HepG2 (cell line): ENCODE data around the gene ARHGAP19. TPM values are rescaled to one million over a fixed set of nuclear protein-coding genes. Genes with fewer than 3 reads are reported as not detected.

Source experiments
- ADNP ChIP-seq: sonication (generic); formaldehyde crosslinking; IDR thresholded peaks from 2 replicates; pipeline ENCODE4 v1.4.0; 2020; ENCODE audit warnings: missing genetic modification reagents
- CHD2 ChIP-seq: IDR thresholded peaks from 2 replicates; pipeline ENCODE4 v1.6.1; 2011; ENCODE audit warnings: low read depth, low read length, improper control_type of control experiment
- GTF3A ChIP-seq: sonication (generic); formaldehyde crosslinking; conservative IDR thresholded peaks from 2 replicates; pipeline ENCODE4 v1.4.0; 2020; ENCODE audit warnings: mild to moderate bottlenecking, missing genetic modification reagents
- HDAC1 ChIP-seq: sonication (generic); formaldehyde crosslinking; IDR thresholded peaks from 2 replicates; pipeline ENCODE4 v1.5.1; 2020; ENCODE audit warnings: mild to moderate bottlenecking, missing genetic modification reagents
- NR2F1 ChIP-seq, 2 experiments: fragments of 450-650 bp in 1 of 2; formaldehyde crosslinking in 1 of 2; IDR thresholded peaks; 2 replicates each; pipeline versions ENCODE4 v1.5.0 to v1.6.1; 2016 to 2020; ENCODE audit warnings: mild to moderate bottlenecking in 1 of 2, missing compliant biosample characterization in 1 of 2, missing genetic modification reagents in 1 of 2, moderate library complexity in 1 of 2
- REPIN1 ChIP-seq: sonication (generic); formaldehyde crosslinking; IDR thresholded peaks from 2 replicates; pipeline ENCODE4 v1.8.0; 2022; ENCODE audit warnings: missing genetic modification reagents, low read depth, mild to moderate bottlenecking, borderline replicate concordance
- ZBTB8A ChIP-seq: sonication (generic); formaldehyde crosslinking; IDR thresholded peaks from 2 replicates; pipeline ENCODE4 v1.4.0; 2020; ENCODE audit warnings: mild to moderate bottlenecking, low read depth, missing genetic modification reagents, borderline replicate concordance
- ZIK1 ChIP-seq: sonication (generic); formaldehyde crosslinking; IDR thresholded peaks from 2 replicates; pipeline ENCODE4 v1.5.0; 2020; ENCODE audit warnings: mild to moderate bottlenecking, low read depth, missing genetic modification reagents, borderline replicate concordance
- ZNF501 ChIP-seq: sonication (generic); formaldehyde crosslinking; IDR thresholded peaks from 2 replicates; pipeline ENCODE4 v1.5.1; 2020; ENCODE audit warnings: mild to moderate bottlenecking, moderate library complexity, missing genetic modification reagents
- ZNF549 ChIP-seq: sonication (generic); formaldehyde crosslinking; IDR thresholded peaks from 2 replicates; pipeline ENCODE4 v1.5.0; 2020; ENCODE audit warnings: missing genetic modification reagents
- ZNF737 ChIP-seq: sonication (generic); formaldehyde crosslinking; IDR thresholded peaks from 2 replicates; pipeline ENCODE4 v1.5.0; 2020; ENCODE audit warnings: missing genetic modification reagents, mild to moderate bottlenecking, borderline replicate concordance
- polyA plus RNA-seq, 8 experiments: library from polyadenylated mRNA; depleted of rRNA in 3 of 8; stranded (reverse) in 7 of 8; unstranded in 1 of 8; fragments of >200 nt; fragmentation: Illumina TruSeq in 4 of 8; extraction: Trizol in 4 of 8; gene quantifications; 2 replicates each; pipeline versions ENCODE4 v1.2.1 to v1.2.3, GENCODE V29; 2011 to 2016; ENCODE audit warnings: low read depth in 4 of 8, missing spikeins in 1 of 8, mixed read lengths in 1 of 8; ENCODE audit not compliant: insufficient read depth in 1 of 8
- total RNA-seq, 5 experiments: library from RNA; depleted of rRNA; stranded (reverse); fragments of >200 nt; fragmentation: Illumina TruSeq; extraction: Trizol; gene quantifications; 2 replicates each; pipeline ENCODE4 v1.2.3, GENCODE V29; 2016; ENCODE audit warnings: low read depth in 1 of 5
- TF ChIP-seq, protein P1 (sequence below): sonication (generic); formaldehyde crosslinking; IDR thresholded peaks from 2 replicates; pipeline ENCODE4 v1.8.1; 2023; ENCODE audit warnings: mild to moderate bottlenecking, moderate library complexity, missing genetic modification reagents
- TF ChIP-seq, protein P2 (sequence below): sonication (generic); formaldehyde crosslinking; IDR thresholded peaks from 2 replicates; pipeline ENCODE4 v1.4.0; 2020; ENCODE audit warnings: missing genetic modification reagents
- TF ChIP-seq, protein P3 (sequence below): sonication (generic); formaldehyde crosslinking; IDR thresholded peaks from 2 replicates; pipeline ENCODE4 v1.5.0; 2020; ENCODE audit warnings: mild to moderate bottlenecking, missing genetic modification reagents, borderline replicate concordance
- TF ChIP-seq, protein P4 (sequence below): IDR thresholded peaks from 2 replicates; pipeline ENCODE4 v1.6.1; 2016; ENCODE audit warnings: missing compliant biosample characterization, missing genetic modification reagents, borderline replicate concordance
- TF ChIP-seq, protein P5 (sequence below): sonication (generic); formaldehyde crosslinking; IDR thresholded peaks from 2 replicates; pipeline ENCODE4 v1.4.0; 2020; ENCODE audit warnings: missing genetic modification reagents

The ARHGAP19 gene
- total and polyA plus RNA-seq, 2 of the 13 experiments (the other 11 are each of a cell fraction or from before 2014, with no cell fraction given), result 7.6 to 10.0 TPM

DNA sequence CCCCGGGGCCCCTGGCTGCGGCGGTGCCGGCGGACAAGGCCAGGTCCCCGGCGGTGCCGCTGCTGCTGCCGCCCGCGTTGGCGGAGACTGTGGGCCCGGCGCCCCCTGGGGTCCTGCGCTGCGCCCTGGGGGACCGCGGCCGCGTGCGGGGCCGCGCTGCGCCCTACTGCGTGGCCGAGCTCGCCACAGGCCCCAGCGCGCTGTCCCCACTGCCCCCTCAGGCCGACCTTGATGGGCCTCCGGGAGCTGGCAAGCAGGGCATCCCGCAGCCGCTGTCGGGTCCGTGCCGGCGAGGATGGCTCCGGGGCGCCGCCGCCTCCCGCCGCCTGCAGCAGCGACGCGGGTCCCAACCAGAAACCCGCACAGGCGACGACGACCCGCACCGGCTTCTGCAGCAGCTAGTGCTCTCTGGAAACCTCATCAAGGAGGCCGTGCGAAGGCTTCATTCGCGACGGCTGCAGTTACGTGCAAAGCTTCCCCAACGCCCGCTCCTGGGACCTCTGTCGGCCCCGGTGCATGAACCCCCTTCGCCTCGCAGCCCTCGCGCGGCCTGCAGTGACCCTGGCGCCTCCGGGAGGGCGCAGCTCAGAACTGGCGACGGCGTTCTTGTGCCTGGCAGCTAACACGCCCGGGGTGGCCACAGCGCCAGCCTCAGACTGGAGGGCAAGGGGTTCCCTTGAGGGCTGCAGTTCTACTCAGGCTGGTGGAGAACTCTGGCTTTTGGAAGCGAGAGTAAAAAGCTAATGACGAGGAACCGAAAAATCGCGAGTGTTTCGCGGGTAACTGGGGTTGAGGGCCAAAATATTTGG lies 27.4 kb upstream of the ARHGAP19 start (continued):
- no peak for TF ChIP-seq ZIK1 (CRISPR knock-in tag)
- TF ChIP-seq, protein P1, sequence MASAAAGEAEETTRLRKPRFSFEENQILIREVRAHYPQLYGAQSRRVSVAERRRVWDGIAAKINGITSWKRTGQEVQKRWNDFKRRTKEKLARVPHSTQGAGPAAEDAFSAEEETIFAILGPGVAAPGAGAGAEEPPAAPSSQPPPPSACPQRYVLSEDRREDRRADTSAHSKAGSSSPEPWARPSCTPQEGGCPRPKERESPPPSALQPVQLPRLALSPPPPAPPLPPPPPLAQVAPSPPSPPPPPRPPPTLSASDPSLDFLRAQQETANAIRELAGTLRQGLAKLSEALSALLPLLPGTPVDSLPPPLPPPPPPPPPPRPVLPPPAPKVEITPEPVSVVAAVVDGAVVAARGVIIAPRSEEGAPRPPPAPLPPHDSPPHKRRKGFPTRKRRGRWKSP (CRISPR knock-in tag), result peak; percentile 96
- TF ChIP-seq, protein P2, sequence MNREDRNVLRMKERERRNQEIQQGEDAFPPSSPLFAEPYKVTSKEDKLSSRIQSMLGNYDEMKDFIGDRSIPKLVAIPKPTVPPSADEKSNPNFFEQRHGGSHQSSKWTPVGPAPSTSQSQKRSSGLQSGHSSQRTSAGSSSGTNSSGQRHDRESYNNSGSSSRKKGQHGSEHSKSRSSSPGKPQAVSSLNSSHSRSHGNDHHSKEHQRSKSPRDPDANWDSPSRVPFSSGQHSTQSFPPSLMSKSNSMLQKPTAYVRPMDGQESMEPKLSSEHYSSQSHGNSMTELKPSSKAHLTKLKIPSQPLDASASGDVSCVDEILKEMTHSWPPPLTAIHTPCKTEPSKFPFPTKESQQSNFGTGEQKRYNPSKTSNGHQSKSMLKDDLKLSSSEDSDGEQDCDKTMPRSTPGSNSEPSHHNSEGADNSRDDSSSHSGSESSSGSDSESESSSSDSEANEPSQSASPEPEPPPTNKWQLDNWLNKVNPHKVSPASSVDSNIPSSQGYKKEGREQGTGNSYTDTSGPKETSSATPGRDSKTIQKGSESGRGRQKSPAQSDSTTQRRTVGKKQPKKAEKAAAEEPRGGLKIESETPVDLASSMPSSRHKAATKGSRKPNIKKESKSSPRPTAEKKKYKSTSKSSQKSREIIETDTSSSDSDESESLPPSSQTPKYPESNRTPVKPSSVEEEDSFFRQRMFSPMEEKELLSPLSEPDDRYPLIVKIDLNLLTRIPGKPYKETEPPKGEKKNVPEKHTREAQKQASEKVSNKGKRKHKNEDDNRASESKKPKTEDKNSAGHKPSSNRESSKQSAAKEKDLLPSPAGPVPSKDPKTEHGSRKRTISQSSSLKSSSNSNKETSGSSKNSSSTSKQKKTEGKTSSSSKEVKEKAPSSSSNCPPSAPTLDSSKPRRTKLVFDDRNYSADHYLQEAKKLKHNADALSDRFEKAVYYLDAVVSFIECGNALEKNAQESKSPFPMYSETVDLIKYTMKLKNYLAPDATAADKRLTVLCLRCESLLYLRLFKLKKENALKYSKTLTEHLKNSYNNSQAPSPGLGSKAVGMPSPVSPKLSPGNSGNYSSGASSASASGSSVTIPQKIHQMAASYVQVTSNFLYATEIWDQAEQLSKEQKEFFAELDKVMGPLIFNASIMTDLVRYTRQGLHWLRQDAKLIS (CRISPR knock-in tag), result no peak
- TF ChIP-seq HDAC1 (CRISPR knock-in tag), result peak; percentile 74
- TF ChIP-seq REPIN1 (CRISPR knock-in tag), result no peak
- no peak for TF ChIP-seq GTF3A (CRISPR knock-in tag)
- TF ChIP-seq, protein P3, sequence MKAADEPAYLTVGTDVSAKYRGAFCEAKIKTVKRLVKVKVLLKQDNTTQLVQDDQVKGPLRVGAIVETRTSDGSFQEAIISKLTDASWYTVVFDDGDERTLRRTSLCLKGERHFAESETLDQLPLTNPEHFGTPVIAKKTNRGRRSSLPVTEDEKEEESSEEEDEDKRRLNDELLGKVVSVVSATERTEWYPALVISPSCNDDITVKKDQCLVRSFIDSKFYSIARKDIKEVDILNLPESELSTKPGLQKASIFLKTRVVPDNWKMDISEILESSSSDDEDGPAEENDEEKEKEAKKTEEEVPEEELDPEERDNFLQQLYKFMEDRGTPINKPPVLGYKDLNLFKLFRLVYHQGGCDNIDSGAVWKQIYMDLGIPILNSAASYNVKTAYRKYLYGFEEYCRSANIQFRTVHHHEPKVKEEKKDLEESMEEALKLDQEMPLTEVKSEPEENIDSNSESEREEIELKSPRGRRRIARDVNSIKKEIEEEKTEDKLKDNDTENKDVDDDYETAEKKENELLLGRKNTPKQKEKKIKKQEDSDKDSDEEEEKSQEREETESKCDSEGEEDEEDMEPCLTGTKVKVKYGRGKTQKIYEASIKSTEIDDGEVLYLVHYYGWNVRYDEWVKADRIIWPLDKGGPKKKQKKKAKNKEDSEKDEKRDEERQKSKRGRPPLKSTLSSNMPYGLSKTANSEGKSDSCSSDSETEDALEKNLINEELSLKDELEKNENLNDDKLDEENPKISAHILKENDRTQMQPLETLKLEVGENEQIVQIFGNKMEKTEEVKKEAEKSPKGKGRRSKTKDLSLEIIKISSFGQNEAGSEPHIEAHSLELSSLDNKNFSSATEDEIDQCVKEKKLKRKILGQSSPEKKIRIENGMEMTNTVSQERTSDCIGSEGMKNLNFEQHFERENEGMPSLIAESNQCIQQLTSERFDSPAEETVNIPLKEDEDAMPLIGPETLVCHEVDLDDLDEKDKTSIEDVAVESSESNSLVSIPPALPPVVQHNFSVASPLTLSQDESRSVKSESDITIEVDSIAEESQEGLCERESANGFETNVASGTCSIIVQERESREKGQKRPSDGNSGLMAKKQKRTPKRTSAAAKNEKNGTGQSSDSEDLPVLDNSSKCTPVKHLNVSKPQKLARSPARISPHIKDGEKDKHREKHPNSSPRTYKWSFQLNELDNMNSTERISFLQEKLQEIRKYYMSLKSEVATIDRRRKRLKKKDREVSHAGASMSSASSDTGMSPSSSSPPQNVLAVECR, result peak; percentile 7; the same call in 1 of the 2 replicates
- TF ChIP-seq ZNF501 (CRISPR knock-in tag), result no peak; the same call in 1 of the 2 replicates
- TF ChIP-seq CHD2, result no peak
- TF ChIP-seq, protein P4, sequence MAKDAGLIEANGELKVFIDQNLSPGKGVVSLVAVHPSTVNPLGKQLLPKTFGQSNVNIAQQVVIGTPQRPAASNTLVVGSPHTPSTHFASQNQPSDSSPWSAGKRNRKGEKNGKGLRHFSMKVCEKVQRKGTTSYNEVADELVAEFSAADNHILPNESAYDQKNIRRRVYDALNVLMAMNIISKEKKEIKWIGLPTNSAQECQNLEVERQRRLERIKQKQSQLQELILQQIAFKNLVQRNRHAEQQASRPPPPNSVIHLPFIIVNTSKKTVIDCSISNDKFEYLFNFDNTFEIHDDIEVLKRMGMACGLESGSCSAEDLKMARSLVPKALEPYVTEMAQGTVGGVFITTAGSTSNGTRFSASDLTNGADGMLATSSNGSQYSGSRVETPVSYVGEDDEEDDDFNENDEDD (CRISPR knock-in tag), result peak; percentile 59; the same call in 1 of the 2 replicates
- no peak for TF ChIP-seq ADNP (CRISPR knock-in tag)
- TF ChIP-seq ZBTB8A, result no peak
- no peak for TF ChIP-seq ZNF549 (CRISPR knock-in tag)
- TF ChIP-seq NR2F1 (CRISPR knock-in tag; IDR thresholded peaks at IDR 0.05), result peak in 1 of 2 experiments; percentile 15; a peak in 1 of 4 replicates
- TF ChIP-seq, protein P5, sequence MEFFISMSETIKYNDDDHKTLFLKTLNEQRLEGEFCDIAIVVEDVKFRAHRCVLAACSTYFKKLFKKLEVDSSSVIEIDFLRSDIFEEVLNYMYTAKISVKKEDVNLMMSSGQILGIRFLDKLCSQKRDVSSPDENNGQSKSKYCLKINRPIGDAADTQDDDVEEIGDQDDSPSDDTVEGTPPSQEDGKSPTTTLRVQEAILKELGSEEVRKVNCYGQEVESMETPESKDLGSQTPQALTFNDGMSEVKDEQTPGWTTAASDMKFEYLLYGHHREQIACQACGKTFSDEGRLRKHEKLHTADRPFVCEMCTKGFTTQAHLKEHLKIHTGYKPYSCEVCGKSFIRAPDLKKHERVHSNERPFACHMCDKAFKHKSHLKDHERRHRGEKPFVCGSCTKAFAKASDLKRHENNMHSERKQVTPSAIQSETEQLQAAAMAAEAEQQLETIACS (CRISPR knock-in tag), result peak; percentile 11; the same call in 1 of the 2 replicates
- TF ChIP-seq ZNF737 (CRISPR knock-in tag), result no peak
